IPS-20b (cell line): ENCODE results near the gene TRERF1.

ENCODE experiments used
- H3K27ac ChIP-seq: one replicate; pipeline ENCODE4 v1.5.1; 2013; ENCODE audit warnings: low read length
- H3K27me3 ChIP-seq: 2 replicates; pipeline ENCODE4 v1.6.1; 2013; ENCODE audit warnings: mild to moderate bottlenecking, low read length, inconsistent platforms; ENCODE audit not compliant: insufficient read depth
- H3K36me3 ChIP-seq: 2 replicates; pipeline ENCODE4 v1.6.1; 2013; ENCODE audit warnings: low read depth, mild to moderate bottlenecking, inconsistent platforms, low read length, moderate library complexity; ENCODE audit not compliant: insufficient read depth
- H3K4me1 ChIP-seq: 2 replicates; pipeline ENCODE4 v1.6.1; 2013; ENCODE audit warnings: mild to moderate bottlenecking, control low read depth, inconsistent platforms, low read length, moderate library complexity; ENCODE audit not compliant: insufficient read depth
- H3K4me3 ChIP-seq: 2 replicates; pipeline ENCODE4 v1.5.1; 2013; ENCODE audit warnings: mild to moderate bottlenecking, low read length, inconsistent platforms
- H3K9ac ChIP-seq: 2 replicates; pipeline ENCODE4 v1.6.1; 2013; ENCODE audit warnings: low read depth, mild to moderate bottlenecking, inconsistent platforms, low read length, moderate library complexity
- H3K9me3 ChIP-seq: 2 replicates; pipeline ENCODE4 v1.6.1; 2013; ENCODE audit warnings: mild to moderate bottlenecking, low read depth, low read length, inconsistent platforms; ENCODE audit not compliant: insufficient read depth

TRERF1 gene

DNA sequence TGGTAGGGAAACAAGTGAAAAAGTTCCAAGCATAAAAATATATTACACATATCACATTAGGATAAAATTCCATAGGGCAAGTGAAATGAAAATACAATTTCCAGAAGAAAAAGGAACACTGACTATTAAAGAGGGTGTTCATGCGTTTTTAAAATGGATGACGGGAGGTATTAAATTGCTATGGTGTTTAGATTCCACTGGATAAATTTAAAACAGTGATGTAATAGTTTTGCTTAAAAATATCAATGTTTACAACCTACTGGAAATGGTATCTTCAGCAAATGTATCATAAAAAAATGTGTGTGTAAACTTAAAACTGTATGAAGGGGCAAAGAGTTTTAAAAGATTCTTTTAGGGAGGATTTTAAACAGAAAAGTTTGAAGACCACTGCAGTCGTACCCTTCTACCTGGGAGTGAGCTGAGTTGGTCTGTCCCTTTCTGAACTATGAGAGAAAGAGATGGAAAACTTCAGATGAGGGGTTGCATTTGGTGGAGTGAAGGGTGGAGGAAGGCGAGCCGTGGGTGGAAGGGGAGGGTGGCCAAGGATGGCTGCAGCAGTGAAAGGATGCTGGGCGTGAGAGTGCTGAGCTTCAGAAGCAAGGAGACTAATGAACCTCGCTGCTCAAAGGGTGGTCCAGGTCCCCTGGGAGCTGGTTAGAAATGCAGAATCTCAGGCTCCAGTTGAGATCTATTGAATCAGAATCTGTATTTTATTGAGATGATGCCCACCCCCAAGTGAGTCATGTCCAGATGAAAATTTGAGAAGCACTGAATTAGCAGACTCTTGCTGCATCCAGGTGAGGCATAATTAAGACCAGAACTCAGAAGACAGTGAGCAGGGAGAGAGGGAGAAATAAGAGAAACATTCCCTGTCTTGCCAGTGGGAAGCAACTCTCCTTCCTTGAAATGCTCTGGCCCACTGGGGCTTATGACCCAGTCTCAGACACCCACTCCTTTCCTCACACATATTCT, 179.6 kb downstream of the TRERF1 start:
- no peaks in the 10 kb centered on the region for H3K9me3 ChIP-seq
- no peak overlapping the region for H3K27ac ChIP-seq
- no peak overlapping the region for H3K9ac ChIP-seq

DNA sequence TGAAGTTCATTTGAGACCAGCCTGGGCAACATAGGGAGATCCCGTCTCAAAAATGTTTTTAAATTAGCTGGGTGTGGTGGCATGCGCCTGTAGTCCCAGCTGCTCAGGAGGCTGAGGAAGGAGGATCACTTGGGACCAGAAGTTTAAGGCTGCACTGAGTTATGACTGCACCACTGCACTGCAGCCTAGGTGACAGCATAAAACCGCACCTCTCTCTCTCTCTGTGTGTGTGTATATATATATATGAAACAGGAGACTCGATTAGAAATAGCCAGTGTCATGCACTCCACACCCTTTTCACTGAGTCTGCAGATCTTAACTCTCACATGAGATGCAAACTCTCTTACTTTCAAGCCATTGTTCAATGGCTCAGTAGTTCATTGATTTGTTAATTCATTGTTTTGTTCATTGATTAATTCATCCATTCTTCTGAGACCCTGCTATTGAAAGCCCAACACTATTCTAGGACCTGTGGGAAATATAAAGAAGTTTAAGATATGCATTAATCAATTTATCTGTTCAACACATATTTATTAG, 181.7 kb downstream of the TRERF1 start:
- H3K27me3 ChIP-seq = no peaks in the 10 kb centered on the region
- peaks cover 4% of the 10 kb centered on the region; the same call in 1 of the 2 replicates for H3K4me1 ChIP-seq
- no peak overlapping the region for H3K9ac ChIP-seq
- H3K9me3 ChIP-seq = no peaks in the 10 kb centered on the region
- no peak overlapping the region for H3K27ac ChIP-seq
- peaks cover 23% of the 10 kb centered on the region; the same call in 1 of the 2 replicates for H3K36me3 ChIP-seq
- no peak overlapping the region for H3K4me3 ChIP-seq

More for the DNA sequence above, 179.6 kb downstream of the TRERF1 start:
- Histone ChIP-seq H3K4me3 (no peak overlapping the region), H3K4me1 (peaks cover 4% of the 10 kb centered on the region; the same call in 1 of the 2 replicates), H3K36me3 (peaks cover 20% of the 10 kb centered on the region; the same call in 1 of the 2 replicates), H3K27me3 (no peaks in the 10 kb centered on the region)

DNA sequence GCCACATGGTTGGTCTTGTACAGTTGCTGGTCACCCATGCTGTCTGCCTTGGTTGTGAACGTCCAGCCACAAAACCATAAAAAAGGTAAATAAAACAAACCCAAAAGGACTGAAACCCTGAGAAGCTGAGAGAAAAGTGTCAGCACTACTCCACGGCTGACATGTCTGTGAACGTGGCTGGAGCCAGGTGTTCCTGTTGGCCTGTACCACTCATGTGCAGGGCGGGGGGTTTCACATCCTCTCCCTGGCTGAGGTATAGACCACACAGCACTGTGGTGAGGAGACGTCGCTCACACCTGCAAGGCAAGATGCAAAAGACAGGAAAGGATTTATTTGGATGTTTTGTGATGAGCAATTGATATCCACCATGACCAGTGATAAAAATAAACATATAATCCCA, 182.2 kb downstream of the TRERF1 start:
- Histone ChIP-seq H3K36me3 (peaks cover 28% of the 10 kb centered on the region; the same call in 1 of the 2 replicates), H3K27ac (no peak overlapping the region), H3K9me3 (no peaks in the 10 kb centered on the region), H3K4me3 (no peak overlapping the region), H3K9ac (no peak overlapping the region), H3K27me3 (no peaks in the 10 kb centered on the region), H3K4me1 (peaks cover 4% of the 10 kb centered on the region; the same call in 1 of the 2 replicates)

DNA sequence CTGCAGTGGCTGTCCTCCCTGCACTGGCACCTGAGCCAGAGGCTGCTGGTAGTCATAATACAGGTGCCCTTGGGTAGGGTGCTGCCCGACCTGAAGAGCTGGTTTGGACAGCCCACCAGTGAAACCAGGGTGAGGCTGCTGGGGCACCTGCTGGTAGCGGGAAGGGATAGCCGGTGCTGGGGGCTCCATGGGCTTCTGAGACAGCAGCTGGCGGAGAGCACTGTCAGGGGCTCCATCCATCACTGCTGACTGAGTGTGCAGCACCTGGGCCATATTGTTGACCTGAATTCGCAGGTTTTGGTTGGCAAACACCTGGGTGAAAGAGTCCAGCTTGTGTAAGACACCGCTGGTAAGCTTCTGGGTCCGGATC, 182.9 kb downstream of the TRERF1 start:
- Histone ChIP-seq H3K36me3 (peaks cover 36% of the 10 kb centered on the region; the same call in 1 of the 2 replicates), H3K4me3 (no peak overlapping the region), H3K4me1 (peaks cover 4% of the 10 kb centered on the region; the same call in 1 of the 2 replicates), H3K9ac (no peak overlapping the region), H3K9me3 (no peaks in the 10 kb centered on the region), H3K27me3 (no peaks in the 10 kb centered on the region), H3K27ac (no peak overlapping the region)

DNA sequence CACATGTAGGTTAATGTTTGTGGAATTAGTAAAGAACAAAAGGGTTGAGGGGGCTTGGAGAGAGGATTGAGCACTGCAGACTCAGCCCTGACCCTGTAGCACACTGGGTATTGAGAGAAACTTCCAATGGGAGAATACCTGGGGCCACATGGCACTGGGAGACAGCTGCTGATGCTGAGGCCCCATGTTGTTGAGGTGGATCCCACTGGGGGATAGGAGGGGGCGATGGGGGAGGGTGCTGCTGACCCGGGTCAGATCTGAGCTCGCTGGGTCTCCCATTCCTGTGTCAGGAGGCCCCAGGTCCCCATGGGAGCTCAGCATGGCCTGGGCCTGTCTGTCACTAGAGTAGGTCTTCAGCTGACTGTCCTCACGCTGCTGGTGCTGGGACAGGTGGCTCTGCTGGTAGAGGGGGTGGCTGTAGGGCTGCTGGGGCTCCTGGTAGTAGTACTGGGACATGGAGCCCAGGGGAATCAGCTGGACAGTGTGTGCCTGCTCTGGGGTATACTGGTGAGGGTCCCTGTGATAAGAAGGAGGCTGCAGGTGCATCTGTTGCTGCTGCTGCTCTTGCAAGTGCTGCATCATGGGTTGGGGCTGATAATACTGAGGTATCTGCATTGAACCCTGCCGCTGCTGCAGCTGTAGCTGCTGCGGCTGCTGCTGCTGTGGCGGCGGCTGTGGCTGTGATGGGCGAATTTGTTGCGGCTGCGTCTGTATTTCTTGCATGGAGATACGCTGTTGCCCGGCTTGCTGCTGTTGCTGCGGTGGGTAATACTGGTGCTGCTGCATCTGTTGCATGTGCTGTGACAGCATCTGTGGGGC, 183.5 kb downstream of the TRERF1 start:
- Histone ChIP-seq H3K27me3 (no peaks in the 10 kb centered on the region), H3K4me1 (peaks cover 4% of the 10 kb centered on the region; the same call in 1 of the 2 replicates), H3K36me3 (peaks cover 41% of the 10 kb centered on the region; the same call in 1 of the 2 replicates), H3K4me3 (no peak overlapping the region), H3K9me3 (no peaks in the 10 kb centered on the region), H3K27ac (no peak overlapping the region), H3K9ac (no peak overlapping the region)

DNA sequence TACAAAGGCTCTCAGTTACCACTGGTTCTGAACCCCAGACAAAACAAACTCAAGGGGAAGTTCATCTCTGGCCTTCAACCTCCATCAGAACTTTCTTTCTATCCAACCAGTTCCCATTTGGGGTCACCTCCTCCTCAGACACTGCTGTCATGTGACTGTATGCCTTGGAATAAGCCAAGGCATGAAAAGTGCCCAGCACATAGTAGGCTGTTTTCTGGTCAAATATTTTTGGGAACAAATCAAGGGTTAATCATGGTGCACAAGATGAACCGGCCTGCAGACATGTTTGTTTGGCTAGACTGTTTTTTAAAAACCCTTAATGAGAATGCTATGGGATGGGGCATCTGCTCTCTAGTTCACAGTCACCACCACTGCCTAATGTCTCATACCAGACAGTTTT, 185.2 kb downstream of the TRERF1 start:
- H3K9me3 ChIP-seq = no peaks in the 10 kb centered on the region
- H3K27me3 ChIP-seq = no peaks in the 10 kb centered on the region
- peaks cover 49% of the 10 kb centered on the region for H3K36me3 ChIP-seq
- H3K4me3 ChIP-seq = no peak overlapping the region
- H3K9ac ChIP-seq = no peak overlapping the region
- no peak overlapping the region for H3K27ac ChIP-seq
- H3K4me1 ChIP-seq = peaks cover 4% of the 10 kb centered on the region; the same call in 1 of the 2 replicates

DNA sequence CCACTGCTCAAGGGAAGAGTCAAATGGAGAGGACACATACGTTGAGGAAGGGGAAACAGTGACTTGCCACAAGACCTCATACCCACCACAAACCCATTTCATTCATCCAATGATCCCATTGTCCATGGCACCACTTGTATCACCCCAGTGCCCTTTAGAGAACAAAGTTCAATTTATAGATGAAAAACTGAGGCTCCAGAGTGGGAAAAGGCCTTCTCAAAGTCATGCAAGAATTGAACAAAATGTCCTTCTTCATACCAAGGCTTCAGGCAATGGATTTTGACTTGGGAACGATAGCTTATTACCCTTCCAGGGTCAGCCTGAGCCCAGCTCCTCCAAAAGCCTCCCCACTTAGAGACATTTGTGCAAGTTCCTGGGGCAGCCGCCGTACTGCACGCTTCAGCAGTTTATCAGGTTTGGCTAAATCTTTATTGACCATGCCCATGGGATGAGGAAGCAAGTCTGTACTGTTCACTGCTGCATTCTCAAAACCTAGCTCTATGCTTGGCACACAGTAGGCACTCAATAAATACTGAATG, 186.8 kb downstream of the TRERF1 start:
- Histone ChIP-seq H3K9me3 (no peaks in the 10 kb centered on the region), H3K27me3 (no peaks in the 10 kb centered on the region), H3K9ac (no peak overlapping the region), H3K36me3 (peaks cover 49% of the 10 kb centered on the region), H3K4me3 (no peak overlapping the region), H3K27ac (no peak overlapping the region), H3K4me1 (peaks cover 9% of the 10 kb centered on the region; the same call in 1 of the 2 replicates)

DNA sequence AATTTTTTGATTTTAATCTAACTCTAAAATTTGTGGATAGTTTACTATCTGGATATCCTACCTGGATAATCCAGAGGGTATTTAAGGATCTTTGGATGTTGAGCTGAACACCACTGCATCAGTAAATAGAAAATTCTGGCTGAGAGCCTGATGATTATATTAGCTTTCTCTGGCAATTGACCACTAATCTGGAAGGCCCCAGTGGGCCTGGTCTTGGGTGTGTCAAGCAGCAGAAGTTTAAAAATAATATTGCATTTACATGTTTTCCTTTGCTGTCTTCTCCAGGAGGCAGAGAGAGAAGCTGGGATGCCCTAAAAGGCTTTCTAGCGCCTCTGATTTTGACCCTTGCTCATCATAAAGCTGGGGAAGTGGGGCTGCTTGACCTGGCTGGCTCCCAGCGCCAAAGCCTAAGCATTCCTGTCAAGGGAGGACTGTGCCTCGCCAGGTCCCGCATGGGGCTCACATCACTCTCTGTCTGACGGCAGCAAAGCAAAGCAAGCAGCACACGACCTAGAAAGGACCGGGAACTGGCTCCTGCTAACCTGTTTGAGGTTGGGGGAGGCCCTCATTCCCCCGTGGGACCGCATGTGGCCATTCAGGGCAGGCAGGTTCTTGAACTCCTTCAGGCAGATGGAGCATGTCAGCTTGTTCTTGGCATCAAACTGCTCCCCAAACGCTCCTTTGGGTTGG, 187.4 kb downstream of the TRERF1 start:
- Histone ChIP-seq H3K9me3 (no peaks in the 10 kb centered on the region), H3K36me3 (peaks cover 46% of the 10 kb centered on the region), H3K9ac (no peak overlapping the region), H3K27ac (no peak overlapping the region), H3K4me3 (no peak overlapping the region), H3K27me3 (no peaks in the 10 kb centered on the region), H3K4me1 (peaks cover 9% of the 10 kb centered on the region; the same call in 1 of the 2 replicates)

DNA sequence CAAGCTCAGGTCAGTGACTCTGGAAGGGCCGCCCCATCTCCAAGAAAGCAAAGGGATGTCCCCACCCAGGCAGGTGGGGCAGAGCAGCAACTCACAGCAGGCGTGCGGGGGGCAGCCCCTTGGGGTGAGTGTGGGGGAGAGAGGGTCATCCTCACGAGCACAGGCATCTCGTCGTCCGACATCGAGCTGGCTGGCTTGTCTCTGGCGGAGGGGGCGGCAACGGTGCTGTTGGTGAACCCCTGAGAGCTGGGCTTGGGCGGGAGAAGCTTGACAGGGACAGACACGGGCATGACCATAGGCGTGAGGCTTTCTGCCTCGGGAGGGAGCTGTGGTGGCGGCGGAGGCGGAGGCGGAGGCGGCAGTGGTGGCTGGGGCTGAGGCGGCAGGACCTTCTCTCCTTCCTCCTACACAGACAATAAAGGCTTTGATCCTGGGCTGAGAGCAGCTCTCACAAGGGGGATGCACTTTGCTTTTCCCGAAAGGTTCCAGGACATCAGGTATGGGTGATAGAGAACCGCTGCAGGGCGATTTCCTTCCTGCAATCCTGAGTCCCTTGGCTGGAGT, 188.5 kb downstream of the TRERF1 start:
- Histone ChIP-seq H3K4me1 (peaks cover 11% of the 10 kb centered on the region), H3K27ac (no peak overlapping the region), H3K27me3 (no peaks in the 10 kb centered on the region), H3K9ac (no peak overlapping the region), H3K9me3 (no peaks in the 10 kb centered on the region), H3K36me3 (peaks cover 36% of the 10 kb centered on the region), H3K4me3 (no peak overlapping the region)

DNA sequence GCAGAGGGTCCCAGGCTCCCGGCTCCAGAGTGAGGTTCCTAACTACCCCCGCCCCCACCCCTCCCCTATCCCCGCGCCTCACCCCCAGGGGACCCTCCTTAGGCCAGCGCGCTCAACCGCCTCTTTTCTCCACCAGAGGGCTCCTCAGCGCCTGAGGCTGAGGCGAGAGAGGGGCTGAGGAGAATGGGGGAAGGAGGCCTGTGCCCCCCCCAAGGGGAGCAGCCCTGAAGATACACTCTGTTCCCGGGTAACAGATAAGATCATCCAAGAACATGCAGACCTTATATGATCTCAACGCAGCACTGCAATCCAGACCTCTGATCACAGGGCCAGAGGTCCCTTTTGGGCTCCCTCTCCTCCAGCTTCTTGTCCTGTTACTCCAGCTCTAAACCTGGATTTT, 190.8 kb downstream of the TRERF1 start:
- H3K27ac ChIP-seq = no peak overlapping the region
- no peak overlapping the region for H3K9ac ChIP-seq
- peaks cover 37% of the 10 kb centered on the region for H3K36me3 ChIP-seq
- H3K9me3 ChIP-seq = no peaks in the 10 kb centered on the region
- H3K27me3 ChIP-seq = no peaks in the 10 kb centered on the region
- H3K4me3 ChIP-seq = no peak overlapping the region
- peaks cover 25% of the 10 kb centered on the region for H3K4me1 ChIP-seq
